HL-60/S4 treated with phorbol 12-myristate 13-acetate at 8.2 ng/mL for 4 days and 3 days (cell line): ENCODE measurements around the gene CCNYL1.
"Not testable (repeated sequence)": the region's sequence is repeated elsewhere in the genome, so short reads cannot be mapped to it uniquely, and the experiment has no call there.

Experiments
- in situ Hi-C: fragments of 300-500 bp; cut with MboI; formaldehyde crosslinking; loops from 2 replicates; pipeline ENCODE4 v1.15.0; 2022; ENCODE audit warnings: low sequenced_read_pairs

CCNYL1 gene

GRCh38 chr2:207733597-207734240 is 22.3 kb downstream of the CCNYL1 start:
- in situ Hi-C loops = no loop called here

GRCh38 chr2:207734264-207734635 is 22.8 kb downstream of the CCNYL1 start:
- in situ Hi-C loops = no loop called here

- in situ Hi-C loops = no loop called here
These were observed 23.4 kb downstream of the CCNYL1 start for GRCh38 chr2:207734636-207735512.

GRCh38 chr2:207735513-207735859 is 24.0 kb downstream of the CCNYL1 start:
- in situ Hi-C loops = not testable (repeated sequence)

- in situ Hi-C loops = loop anchor here (10.0 kb wide), 1 partner anchor 291 kb away; no protein-coding TSS in a partner anchor
These were observed 32.1 kb downstream of the CCNYL1 start for GRCh38 chr2:207743514-207743913.

GRCh38 chr2:207744050-207744449 is 32.6 kb downstream of the CCNYL1 start:
- in situ Hi-C loops = loop anchor here (10.0 kb wide), 1 partner anchor 291 kb away; no protein-coding TSS in a partner anchor

GRCh38 chr2:207744451-207744850 is 33.0 kb downstream of the CCNYL1 start:
- in situ Hi-C loops = loop anchor here (10.0 kb wide), 1 partner anchor 290 kb away; no protein-coding TSS in a partner anchor

GRCh38 chr2:207746131-207746530 is 34.7 kb downstream of the CCNYL1 start:
- in situ Hi-C loops = loop anchor here (10.0 kb wide), 1 partner anchor 289 kb away; no protein-coding TSS in a partner anchor

GRCh38 chr2:207747653-207748560 is 36.5 kb downstream of the CCNYL1 start:
- in situ Hi-C loops = loop anchor here (10.0 kb wide), 1 partner anchor 287 kb away; no protein-coding TSS in a partner anchor

GRCh38 chr2:207748993-207749392 is 37.6 kb downstream of the CCNYL1 start:
- in situ Hi-C loops = loop anchor here (10.0 kb wide), 1 partner anchor 286 kb away; no protein-coding TSS in a partner anchor

- in situ Hi-C loops = loop anchor here (10.0 kb wide), 1 partner anchor 285 kb away; no protein-coding TSS in a partner anchor
These were observed 38.4 kb downstream of the CCNYL1 start for GRCh38 chr2:207749873-207750272.

GRCh38 chr2:207750345-207750744 is 38.9 kb downstream of the CCNYL1 start:
- in situ Hi-C loops = no loop called here

GRCh38 chr2:207750876-207751275 is 39.4 kb downstream of the CCNYL1 start:
- in situ Hi-C loops = no loop called here

- in situ Hi-C loops = not testable (repeated sequence)
These were observed 42.2 kb downstream of the CCNYL1 start for GRCh38 chr2:207753688-207754087.

GRCh38 chr2:207754498-207755383 is 43.3 kb downstream of the CCNYL1 start:
- in situ Hi-C loops = no loop called here

GRCh38 chr2:207758025-207758424 is 46.6 kb downstream of the CCNYL1 start:
- in situ Hi-C loops = no loop called here

GRCh38 chr2:207759890-207760289 is 48.5 kb downstream of the CCNYL1 start:
- in situ Hi-C loops = no loop called here

GRCh38 chr2:207760453-207760852 is 49.0 kb downstream of the CCNYL1 start:
- in situ Hi-C loops = no loop called here

GRCh38 chr2:207761426-207761825 is 50.0 kb downstream of the CCNYL1 start:
- in situ Hi-C loops = not testable (repeated sequence)

GRCh38 chr2:207762146-207762545 is 50.7 kb downstream of the CCNYL1 start:
- in situ Hi-C loops = no loop called here
